Keratinocyte (primary cell): ENCODE measurements around the gene MND1.

Experiments
- CTCF ChIP-seq, 3 experiments: IDR thresholded peaks in 1 of 3; conservative IDR thresholded peaks in 1 of 3; optimal IDR thresholded peaks in 1 of 3; 2 replicates in 2 of 3; 3 replicates in 1 of 3; pipeline versions ENCODE3 to v1.5.1; 2011; ENCODE audit warnings: low read length in 3 of 3, mild to moderate bottlenecking in 3 of 3, moderate library complexity in 2 of 3, control low read depth in 1 of 3, inconsistent platforms in 1 of 3; ENCODE audit not compliant: insufficient read depth in 2 of 3; ENCODE audit errors: extremely low read depth in 1 of 3
- EZH2 ChIP-seq: IDR thresholded peaks from one replicate; pipeline ENCODE4 v1.6.1; 2012; ENCODE audit warnings: inconsistent platforms, mild to moderate bottlenecking, low read length, moderate library complexity

GRCh38 chr4:153335665-153336064 lies 8.8 kb upstream of the MND1 start:
- no peak for TF ChIP-seq EZH2
- TF ChIP-seq CTCF (optimal IDR thresholded peaks at IDR 0.05 in 1 of 3, IDR thresholded peaks at IDR 0.05 in 1 of 3, conservative IDR thresholded peaks at IDR 0.05 in 1 of 3; ENCODE audit: extremely low read depth in 1 of 3, insufficient read depth in 2 of 3, low read length in 3 of 3) = no peak
